Activated CD4-positive, CD25-positive, alpha-beta regulatory T cell treated with anti-CD3 and anti-CD28 coated beads, Interleukin-2, amount 50 U/mL, for 24 hours (primary cell): ENCODE measurements around the gene TEPSIN.

Source experiments
- ATAC-seq, 2 donors: fragments of 150-1000 bp; cut with Tn5 transposase; one replicate each; pipeline ENCODE4 v1.10.0; 2021; ENCODE audit warnings: mild to moderate bottlenecking in 1 of 2, moderate library complexity in 1 of 2

The TEPSIN gene

DNA sequence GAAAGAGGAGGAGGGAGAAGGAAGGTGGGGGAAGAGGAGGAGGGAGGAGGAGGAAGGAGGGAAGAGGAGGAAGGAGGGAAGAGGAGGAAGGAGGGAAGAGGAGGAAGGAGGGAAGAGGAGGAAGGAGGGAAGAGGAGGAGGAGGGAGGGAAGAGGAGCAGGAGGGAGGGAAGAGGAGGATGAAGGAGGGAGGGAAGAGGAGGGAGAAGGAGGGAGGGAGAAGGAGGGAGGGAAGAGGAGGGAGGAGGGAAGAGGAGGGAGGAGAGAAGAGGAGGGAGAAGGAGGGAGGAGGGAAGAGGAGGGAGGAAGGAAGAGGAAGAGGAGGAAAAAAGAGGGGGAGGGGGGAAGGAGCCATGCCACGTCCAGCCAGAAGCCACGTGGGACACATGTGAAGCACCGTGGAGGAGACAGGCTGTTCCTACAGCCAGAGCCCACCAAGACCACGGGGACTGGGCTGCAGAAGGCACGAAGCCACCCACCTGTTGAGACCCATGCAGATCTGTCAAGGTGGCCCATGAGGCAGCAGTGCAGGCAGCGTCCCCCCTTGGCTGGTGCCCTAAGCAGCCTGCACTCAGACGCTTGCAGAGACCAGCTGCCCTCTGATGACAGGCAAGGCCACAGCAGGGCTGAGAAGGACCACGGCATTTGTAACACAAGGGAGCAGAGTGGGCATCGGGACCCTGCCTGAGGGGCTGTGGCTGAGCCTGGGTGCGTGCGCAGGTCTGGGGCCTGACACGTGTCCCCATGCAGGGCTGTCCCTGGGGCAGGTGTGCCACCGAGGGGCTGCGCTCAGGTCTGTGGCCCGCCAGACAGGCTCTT, 10.6 kb upstream of the TEPSIN start:
- no peak for ATAC-seq

- ATAC-seq: no peak
Measured at GRCh38 chr17:81248649-81249048, 9.8 kb upstream of the TEPSIN start.

DNA sequence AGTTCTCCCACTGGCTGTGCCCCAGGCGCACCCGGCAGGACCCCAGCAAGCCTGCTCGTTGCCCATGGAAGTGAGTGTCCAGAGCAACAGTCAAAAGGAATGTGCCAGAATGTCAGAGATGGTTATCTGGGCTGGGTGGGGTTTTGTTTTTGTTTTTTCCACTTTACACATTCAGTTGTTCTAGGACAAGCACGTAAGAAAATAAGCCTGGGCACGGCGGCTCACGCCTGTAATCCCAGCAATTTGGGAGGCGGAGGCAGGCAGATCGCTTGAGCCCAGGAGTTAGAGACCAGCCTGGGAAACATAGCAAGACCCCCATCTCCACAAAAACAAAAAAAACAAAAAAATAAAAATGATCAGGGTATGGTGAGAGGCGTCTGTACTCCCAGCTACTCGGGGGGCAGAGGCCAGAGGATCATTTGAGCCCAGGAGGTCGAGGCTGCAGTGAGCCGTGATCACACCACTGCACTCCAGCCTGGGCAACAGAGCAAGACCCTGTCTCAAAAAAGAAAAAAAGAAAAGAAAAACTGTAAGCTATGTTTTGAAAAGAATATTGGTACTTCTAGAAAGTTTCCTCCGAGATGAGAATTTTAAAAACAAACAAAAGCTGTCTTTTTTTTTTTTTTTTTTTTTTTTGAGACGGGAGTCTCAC, 8.6 kb upstream of the TEPSIN start:
- no peak for ATAC-seq

DNA sequence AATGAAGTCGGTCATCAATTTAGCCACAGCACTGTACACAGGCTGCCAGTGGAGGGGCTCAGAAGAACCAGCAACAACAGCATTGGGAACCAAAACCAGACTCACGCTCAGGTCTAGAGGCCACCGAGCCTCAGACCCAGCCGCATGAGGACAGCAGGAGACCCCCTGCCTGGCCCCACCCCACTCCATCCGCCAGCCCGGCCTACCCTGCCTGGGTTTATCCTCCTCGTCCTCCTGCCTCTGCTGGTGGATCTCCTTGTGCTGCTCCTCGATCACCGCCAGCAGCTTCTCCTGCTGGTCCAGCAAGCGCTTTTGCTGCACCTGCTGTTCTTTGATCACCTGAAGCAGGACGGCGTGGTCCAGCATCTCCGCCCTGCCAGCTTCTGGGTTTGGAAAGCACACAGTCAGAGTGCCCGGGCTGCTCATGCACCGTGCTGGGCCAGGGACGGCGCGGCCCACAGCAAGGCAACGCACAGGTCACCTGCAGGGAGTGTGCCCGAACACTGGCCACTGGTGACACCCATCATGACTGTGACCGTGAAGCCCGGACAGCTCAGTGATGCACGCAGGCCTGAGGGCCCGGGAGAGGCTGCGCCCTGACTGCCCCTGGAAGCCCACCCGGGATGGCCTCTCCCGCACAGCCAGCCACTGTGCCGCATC, 8.0 kb upstream of the TEPSIN start:
- no peak for ATAC-seq

DNA sequence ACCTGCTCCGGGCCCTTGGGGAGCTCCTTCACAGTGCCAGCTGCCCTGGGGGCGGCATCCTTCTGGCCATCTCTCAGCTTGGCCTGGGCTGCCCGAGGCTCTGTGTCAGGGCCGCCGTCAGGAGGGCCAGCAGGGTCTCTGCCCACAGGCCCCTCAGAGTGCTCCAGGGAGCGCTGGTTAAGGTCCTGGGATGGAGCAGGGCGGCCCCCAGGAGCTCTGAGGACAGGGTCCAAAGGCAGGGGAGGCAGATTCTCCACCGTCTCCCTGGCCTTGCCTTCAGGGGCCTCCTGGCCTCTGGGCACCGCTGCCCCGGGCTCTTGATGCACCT, 7.5 kb upstream of the TEPSIN start:
- no peak for ATAC-seq

DNA sequence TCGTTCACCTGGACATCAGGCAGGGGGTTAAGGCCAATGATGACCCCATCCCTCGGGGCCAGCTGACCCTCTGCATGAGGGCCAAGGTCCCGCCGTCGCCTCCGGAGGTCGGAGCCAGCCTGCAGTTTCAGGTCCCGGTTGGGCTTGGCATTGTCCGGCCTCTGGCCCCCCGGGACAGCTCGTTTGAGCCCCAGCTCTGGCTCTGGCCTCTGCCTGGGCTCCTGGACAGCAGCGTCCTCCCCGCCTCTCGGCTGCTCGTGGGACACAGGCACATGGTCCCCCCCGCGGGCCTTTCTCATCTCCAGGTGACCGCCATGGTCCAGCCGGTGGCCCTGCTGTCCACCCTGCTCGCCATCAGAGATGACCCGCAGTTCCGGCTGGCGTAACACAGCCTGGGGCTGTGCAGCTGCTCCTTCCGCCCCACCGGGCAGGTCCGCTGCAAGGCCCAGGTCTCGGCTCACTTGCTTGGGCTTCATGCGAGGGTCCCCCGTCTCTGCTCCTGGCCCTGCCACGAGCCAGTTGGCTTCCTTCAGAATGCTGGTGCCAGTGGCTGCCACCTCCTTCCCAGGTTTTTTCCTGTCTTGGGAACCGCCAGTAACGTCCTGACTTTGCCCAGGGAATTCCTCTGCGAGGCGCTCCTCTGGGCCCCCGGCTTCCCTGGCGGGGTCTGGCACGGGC, 6.9 kb upstream of the TEPSIN start:
- no peak for ATAC-seq

GRCh38 chr17:81245024-81245664, 6.3 kb upstream of the TEPSIN start:
- peak; percentile 51 to 55 for ATAC-seq

DNA sequence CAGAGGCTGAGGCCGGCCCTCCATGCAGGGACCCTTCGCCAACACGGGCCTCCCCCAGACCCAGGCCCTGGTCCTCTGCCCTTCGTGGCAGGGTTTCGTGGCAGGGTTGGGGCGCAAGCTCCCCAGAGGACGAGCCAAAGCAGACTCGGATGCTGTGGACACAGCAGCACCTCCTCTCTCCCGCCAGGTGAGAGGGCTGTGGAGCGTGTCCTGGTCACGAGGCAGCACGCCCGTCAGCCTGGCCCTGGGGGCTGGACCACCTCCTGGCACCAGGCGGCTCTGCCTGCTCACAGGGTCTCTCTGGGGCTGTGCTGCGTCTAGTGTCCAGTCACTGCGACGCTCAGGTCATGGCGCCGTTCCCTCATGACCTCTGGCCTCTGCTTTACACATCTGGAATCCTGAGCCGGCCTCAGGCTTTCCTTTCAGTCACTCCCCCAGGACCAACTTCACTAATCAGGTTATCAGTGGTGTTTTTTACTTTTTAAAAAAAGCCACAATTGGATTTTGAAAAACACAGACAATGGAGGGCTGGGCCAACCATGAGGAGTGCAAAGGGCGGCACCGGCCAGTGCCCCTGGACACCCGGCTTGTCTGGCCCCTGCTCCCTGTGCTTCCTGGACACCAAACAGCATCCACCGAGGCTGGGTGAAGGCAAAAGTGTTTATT, 5.6 kb upstream of the TEPSIN start:
- ATAC-seq: no peak

- no peak for ATAC-seq
Measured at GRCh38 chr17:81243333-81243664, 4.4 kb upstream of the TEPSIN start.

GRCh38 chr17:81242421-81243332, 3.8 kb upstream of the TEPSIN start:
- ATAC-seq: no peak

GRCh38 chr17:81241648-81242420, 3.0 kb upstream of the TEPSIN start:
- no peak for ATAC-seq

- ATAC-seq: no peak
Measured at GRCh38 chr17:81241203-81241602, 2.3 kb upstream of the TEPSIN start.

- no peak for ATAC-seq
Measured at GRCh38 chr17:81240761-81241160, 1.9 kb upstream of the TEPSIN start.

- ATAC-seq: peak; percentile 7 to 8
Measured at GRCh38 chr17:81239714-81240555, 1.1 kb upstream of the TEPSIN start.

DNA sequence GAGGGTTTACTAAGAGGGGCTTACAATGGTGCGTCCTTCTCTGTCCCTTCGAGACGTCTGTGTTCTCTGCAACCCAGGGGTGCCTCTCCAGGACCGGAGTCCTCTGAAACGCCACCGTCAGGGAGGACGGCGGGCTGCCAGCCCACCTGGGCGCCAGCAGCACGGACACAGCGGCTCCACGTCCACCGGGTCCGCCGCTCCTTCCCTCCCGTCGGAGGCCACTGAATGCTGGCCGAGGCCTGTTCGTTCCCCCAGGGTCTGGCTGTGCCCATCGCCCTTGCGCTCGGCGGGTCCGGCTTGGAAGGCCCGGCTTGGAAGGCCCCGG, 403 bp downstream of the TEPSIN start:
- ATAC-seq: no peak

- ATAC-seq: no peak
Measured at GRCh38 chr17:81237591-81238489, 1.0 kb downstream of the TEPSIN start.

DNA sequence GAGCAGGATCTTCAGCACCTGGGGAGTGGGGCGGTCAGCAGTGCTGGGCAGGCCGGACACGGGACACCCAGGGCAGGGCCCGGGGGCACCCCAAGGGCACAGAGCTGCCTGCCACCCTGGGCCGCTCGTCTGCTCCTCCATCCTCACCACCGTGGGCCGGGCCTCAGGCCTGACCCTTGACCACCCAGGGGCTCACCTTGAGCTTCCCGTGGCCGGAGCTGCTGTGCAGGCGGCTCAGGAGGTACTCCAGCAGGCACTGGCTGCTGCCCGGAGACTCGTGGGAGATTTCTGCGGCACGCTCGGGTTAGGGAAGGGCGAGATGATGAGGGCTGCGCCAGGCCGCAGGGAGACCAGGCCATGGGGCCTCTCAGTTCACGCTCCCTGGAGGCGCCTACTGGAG, 2.1 kb downstream of the TEPSIN start:
- no peak for ATAC-seq
